HEK293 (cell line): ENCODE data around the gene LGALS9B.
"Not testable (repeated sequence)": the region's sequence is repeated elsewhere in the genome, so short reads cannot be mapped to it uniquely, and the experiment has no call there.

Source experiments
- HOXA7 ChIP-seq: sonication (generic); formaldehyde crosslinking; IDR thresholded peaks from 2 replicates; pipeline ENCODE4 v1.8.1; 2022; ENCODE audit warnings: missing genetic modification reagents, borderline replicate concordance
- ZNF785 ChIP-seq: fragments of 450-650 bp; formaldehyde crosslinking; IDR thresholded peaks from 2 replicates; pipeline ENCODE4 v1.5.1; 2016; ENCODE audit warnings: missing biosample characterization, missing genetic modification characterization
- TF ChIP-seq, protein P1 (sequence below): fragments of 450-650 bp; formaldehyde crosslinking; IDR thresholded peaks from 2 replicates; pipeline ENCODE4 v1.5.1; 2016; ENCODE audit warnings: missing biosample characterization, missing genetic modification characterization

DNA sequence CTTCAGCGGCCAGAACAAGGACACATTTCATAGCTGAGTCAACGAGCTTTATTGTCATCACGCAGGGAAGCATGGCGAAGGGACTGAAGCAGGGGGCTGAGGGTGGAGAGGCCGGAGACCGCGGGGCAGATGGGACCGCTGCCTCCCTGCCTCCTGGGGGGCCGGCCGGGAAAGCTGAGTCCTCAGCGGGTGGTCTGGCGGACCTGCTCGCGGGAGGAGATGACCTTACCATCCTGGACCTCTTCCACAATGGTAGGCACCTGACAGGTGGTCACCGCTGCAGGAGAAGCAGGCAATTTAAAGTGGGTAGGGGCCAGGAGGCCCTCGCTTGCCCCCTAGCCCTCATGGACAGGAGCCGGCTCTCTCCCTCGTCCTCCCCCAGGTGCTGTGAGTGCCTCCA lies 45.0 kb upstream of the LGALS9B start:
- TF ChIP-seq, protein P1, sequence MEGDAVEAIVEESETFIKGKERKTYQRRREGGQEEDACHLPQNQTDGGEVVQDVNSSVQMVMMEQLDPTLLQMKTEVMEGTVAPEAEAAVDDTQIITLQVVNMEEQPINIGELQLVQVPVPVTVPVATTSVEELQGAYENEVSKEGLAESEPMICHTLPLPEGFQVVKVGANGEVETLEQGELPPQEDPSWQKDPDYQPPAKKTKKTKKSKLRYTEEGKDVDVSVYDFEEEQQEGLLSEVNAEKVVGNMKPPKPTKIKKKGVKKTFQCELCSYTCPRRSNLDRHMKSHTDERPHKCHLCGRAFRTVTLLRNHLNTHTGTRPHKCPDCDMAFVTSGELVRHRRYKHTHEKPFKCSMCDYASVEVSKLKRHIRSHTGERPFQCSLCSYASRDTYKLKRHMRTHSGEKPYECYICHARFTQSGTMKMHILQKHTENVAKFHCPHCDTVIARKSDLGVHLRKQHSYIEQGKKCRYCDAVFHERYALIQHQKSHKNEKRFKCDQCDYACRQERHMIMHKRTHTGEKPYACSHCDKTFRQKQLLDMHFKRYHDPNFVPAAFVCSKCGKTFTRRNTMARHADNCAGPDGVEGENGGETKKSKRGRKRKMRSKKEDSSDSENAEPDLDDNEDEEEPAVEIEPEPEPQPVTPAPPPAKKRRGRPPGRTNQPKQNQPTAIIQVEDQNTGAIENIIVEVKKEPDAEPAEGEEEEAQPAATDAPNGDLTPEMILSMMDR: not testable (repeated sequence)
- TF ChIP-seq ZNF785 (tag by site-specific recombination); HOXA7 (CRISPR knock-in tag): not testable (repeated sequence)
